Hepatocyte (in vitro differentiated cells): ENCODE measurements around the gene SRD5A3. TPM values are rescaled to one million over a fixed set of nuclear protein-coding genes. Genes with fewer than 3 reads are reported as not detected.
A peak's percentile ranks its signal among the peaks of the same experiment; 100 is the strongest.

Experiments used
- DNase-seq: peaks from one replicate; pipeline ENCODE4 v3.0.0-alpha.2; 2016; ENCODE audit warnings: low spot score
- H2AFZ ChIP-seq: fragments of 200-600 bp; sonication (generic); 2 replicates; pipeline ENCODE4 v1.6.0; 2016; ENCODE audit warnings: antibody characterized with exemption, mild to moderate bottlenecking
- H3K27ac ChIP-seq: fragments of 200-600 bp; sonication (generic); 2 replicates; pipeline ENCODE4 v1.5.1; 2016; ENCODE audit warnings: mild to moderate bottlenecking
- H3K27me3 ChIP-seq: fragments of 200-600 bp; sonication (generic); 2 replicates; pipeline ENCODE4 v1.6.1; 2016
- H3K36me3 ChIP-seq: fragments of 200-600 bp; sonication (generic); replicated peaks from 2 replicates; pipeline ENCODE4 v1.5.1; 2016; ENCODE audit warnings: low read depth; ENCODE audit not compliant: insufficient read depth
- H3K4me1 ChIP-seq: fragments of 200-600 bp; sonication (generic); 2 replicates; pipeline ENCODE4 v1.5.1; 2016; ENCODE audit warnings: mild to moderate bottlenecking, moderate library complexity; ENCODE audit not compliant: insufficient read depth
- H3K4me2 ChIP-seq: fragments of 200-600 bp; sonication (generic); 2 replicates; pipeline ENCODE4 v1.6.0; 2016
- H3K4me3 ChIP-seq: fragments of 200-600 bp; sonication (generic); 2 replicates; pipeline ENCODE4 v1.5.1; 2016; ENCODE audit warnings: mild to moderate bottlenecking
- H3K79me2 ChIP-seq: fragments of 200-600 bp; sonication (generic); 2 replicates; pipeline ENCODE4 v1.6.0; 2017; ENCODE audit warnings: mild to moderate bottlenecking
- H3K9me2 ChIP-seq: fragments of 200-600 bp; sonication (generic); replicated peaks from 2 replicates; pipeline ENCODE4 v1.6.0; 2017; ENCODE audit warnings: mild to moderate bottlenecking; ENCODE audit not compliant: insufficient read depth
- H3K9me3 ChIP-seq: fragments of 200-600 bp; sonication (generic); 2 replicates; pipeline ENCODE4 v1.5.1; 2016; ENCODE audit warnings: low read depth, mild to moderate bottlenecking
- H4K20me1 ChIP-seq: fragments of 200-600 bp; sonication (generic); 2 replicates; pipeline ENCODE4 v1.6.0; 2016; ENCODE audit warnings: mild to moderate bottlenecking; ENCODE audit not compliant: insufficient read depth, poor library complexity, severe bottlenecking
- EZH2 ChIP-seq: fragments of 200-600 bp; sonication (generic); IDR thresholded peaks from 2 replicates; pipeline ENCODE4 v1.6.1; 2016; ENCODE audit warnings: antibody characterized with exemption, mild to moderate bottlenecking, borderline replicate concordance
- EZH2phosphoT487 ChIP-seq: fragments of 200-600 bp; sonication (generic); IDR thresholded peaks from one replicate; pipeline ENCODE4 v1.6.1; 2018; ENCODE audit warnings: antibody characterized with exemption, mild to moderate bottlenecking, low read depth, moderate library complexity; ENCODE audit not compliant: unreplicated experiment, severe bottlenecking
- WGBS: methylation state at CpG from one replicate; pipeline ENCODE4 v1.1.6; 2016; ENCODE audit warnings: low lambda C conversion rate; ENCODE audit errors: missing lambda C conversion rate; 5-methylcytosine and 5-hydroxymethylcytosine counted together
- polyA plus RNA-seq: library from polyadenylated mRNA; unstranded; fragments of >200 nt; fragmentation: Nextera tagmentation; extraction: Ambion mirVana; gene quantifications from 2 replicates; pipeline ENCODE4 v1.2.1, GENCODE V29; 2016
- total RNA-seq: library from RNA; depleted of rRNA; stranded (reverse); fragments of >200 nt; gene quantifications from 2 replicates; pipeline ENCODE4 v1.2.3, GENCODE V29; 2014
- TF ChIP-seq, protein P1 (sequence below): fragments of 200-600 bp; sonication (generic); IDR thresholded peaks from 2 replicates; pipeline ENCODE4 v1.5.1; 2016; ENCODE audit warnings: antibody characterized with exemption, mild to moderate bottlenecking; ENCODE audit not compliant: poor library complexity

The SRD5A3 gene
- total and polyA plus RNA-seq, 2 experiments from 2014 or later: 37.5 to 64.3 TPM

DNA sequence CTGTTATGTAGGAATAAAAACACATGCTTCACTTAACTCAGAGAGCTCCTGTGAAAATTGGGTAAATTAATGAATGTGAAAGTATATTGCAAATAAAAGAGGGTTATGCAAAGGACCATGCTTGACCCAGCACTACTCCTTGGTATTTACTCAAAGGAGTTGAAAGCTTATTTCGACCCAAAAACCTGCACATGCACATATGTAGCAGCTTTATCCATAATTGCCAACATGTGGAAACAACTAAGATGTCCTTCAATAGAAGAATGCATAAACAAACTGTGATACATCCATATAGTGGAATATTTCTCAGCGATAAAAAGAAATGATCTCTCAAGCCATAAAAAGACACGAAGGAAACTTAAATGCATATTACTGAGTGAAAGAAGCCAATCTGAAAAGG, 41.7 kb upstream of the SRD5A3 start:
- H3K36me3 ChIP-seq: no peaks in the 10 kb centered on the region
- peak overlapping the region; percentile 30 for H3K27ac ChIP-seq
- no peaks in the 10 kb centered on the region for H3K27me3 ChIP-seq
- no peaks in the 10 kb centered on the region for H4K20me1 ChIP-seq
- no peaks in the 10 kb centered on the region for H3K9me3 ChIP-seq
- no peak overlapping the region for H2AFZ ChIP-seq
- no peaks in the 10 kb centered on the region for H3K4me1 ChIP-seq
- WGBS: 72% methylated on average over 3 of the region's 3 CpGs
- H3K9me2 ChIP-seq: no peaks in the 10 kb centered on the region
- no peak for DNase-seq
- no peak overlapping the region for H3K4me3 ChIP-seq
- TF ChIP-seq EZH2: no peak
- TF ChIP-seq, protein P1, sequence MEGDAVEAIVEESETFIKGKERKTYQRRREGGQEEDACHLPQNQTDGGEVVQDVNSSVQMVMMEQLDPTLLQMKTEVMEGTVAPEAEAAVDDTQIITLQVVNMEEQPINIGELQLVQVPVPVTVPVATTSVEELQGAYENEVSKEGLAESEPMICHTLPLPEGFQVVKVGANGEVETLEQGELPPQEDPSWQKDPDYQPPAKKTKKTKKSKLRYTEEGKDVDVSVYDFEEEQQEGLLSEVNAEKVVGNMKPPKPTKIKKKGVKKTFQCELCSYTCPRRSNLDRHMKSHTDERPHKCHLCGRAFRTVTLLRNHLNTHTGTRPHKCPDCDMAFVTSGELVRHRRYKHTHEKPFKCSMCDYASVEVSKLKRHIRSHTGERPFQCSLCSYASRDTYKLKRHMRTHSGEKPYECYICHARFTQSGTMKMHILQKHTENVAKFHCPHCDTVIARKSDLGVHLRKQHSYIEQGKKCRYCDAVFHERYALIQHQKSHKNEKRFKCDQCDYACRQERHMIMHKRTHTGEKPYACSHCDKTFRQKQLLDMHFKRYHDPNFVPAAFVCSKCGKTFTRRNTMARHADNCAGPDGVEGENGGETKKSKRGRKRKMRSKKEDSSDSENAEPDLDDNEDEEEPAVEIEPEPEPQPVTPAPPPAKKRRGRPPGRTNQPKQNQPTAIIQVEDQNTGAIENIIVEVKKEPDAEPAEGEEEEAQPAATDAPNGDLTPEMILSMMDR: no peak
- no peak for TF ChIP-seq EZH2phosphoT487
- H3K4me2 ChIP-seq: no peak overlapping the region
- H3K79me2 ChIP-seq: no peaks in the 10 kb centered on the region

DNA sequence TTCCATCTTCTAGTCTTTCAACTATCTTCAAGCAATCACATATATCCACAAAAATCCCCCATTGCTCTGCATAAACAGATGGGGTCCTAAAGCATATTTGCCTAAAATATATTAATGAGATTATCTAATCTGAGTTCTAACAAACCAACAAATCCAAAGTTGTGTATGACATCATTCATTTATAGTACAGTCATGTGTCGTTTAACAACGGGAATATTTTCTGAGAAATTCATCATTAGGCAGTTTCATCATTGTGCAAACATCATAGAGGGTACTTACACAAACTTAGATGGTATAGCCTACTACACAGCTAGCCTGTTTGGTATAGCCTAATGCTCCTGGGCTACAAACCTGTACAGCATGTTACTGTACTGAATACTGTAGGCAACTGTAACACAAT, 38.0 kb upstream of the SRD5A3 start:
- Histone ChIP-seq H3K36me3 (no peaks in the 10 kb centered on the region), H3K9me3 (no peaks in the 10 kb centered on the region), H3K4me2 (no peak overlapping the region), H2AFZ (no peak overlapping the region), H3K27ac (no peak overlapping the region), H3K4me3 (no peak overlapping the region), H3K27me3 (no peaks in the 10 kb centered on the region), H4K20me1 (no peaks in the 10 kb centered on the region), H3K4me1 (no peaks in the 10 kb centered on the region), H3K9me2 (no peaks in the 10 kb centered on the region), H3K79me2 (no peaks in the 10 kb centered on the region)
- DNase-seq: no peak
- TF ChIP-seq EZH2phosphoT487 (no peak), EZH2 (no peak)
- 98% methylated on average over 2 of the region's 2 CpGs for WGBS

DNA sequence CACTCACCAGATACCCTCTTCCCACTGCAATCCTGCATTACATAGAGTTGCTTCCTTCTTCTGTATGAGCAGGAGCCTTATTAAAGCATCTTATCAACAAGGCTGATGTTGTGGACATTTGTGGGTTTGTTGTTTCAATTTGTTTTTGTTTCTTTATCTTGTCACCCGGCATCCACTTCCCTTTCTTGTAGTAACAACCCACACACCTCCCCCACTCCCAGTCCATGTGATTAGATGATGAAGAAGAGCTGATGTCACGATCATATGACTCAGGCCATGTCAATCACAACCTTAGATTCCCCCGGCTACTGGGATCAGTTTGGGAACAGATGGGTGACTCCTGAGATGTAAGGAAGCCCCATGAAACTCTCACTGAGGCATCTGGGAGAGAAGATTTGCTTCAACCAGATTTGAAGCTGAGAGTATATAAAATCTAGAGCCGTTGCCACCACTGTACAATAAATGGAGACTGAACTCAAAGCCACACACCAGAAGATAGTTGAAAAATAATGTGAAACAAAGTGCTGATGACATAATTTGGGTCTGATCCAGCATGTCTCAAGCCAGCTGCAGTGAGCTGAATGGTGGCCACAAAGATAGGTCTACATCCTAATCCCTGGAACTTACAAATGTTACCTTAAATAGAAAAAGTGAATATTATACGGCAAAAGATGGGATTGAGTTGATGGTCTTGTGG, 34.1 kb upstream of the SRD5A3 start:
- Histone ChIP-seq H3K9me3 (no peaks in the 10 kb centered on the region), H3K4me1 (peaks cover 3% of the 10 kb centered on the region), H3K4me3 (no peak overlapping the region), H3K36me3 (no peaks in the 10 kb centered on the region), H4K20me1 (no peaks in the 10 kb centered on the region), H3K27me3 (no peaks in the 10 kb centered on the region), H3K4me2 (no peak overlapping the region), H2AFZ (no peak overlapping the region), H3K9me2 (no peaks in the 10 kb centered on the region), H3K27ac (no peak overlapping the region), H3K79me2 (no peaks in the 10 kb centered on the region)
- TF ChIP-seq EZH2phosphoT487 (no peak), EZH2 (no peak)
- TF ChIP-seq, protein P1: no peak
- no peak for DNase-seq
- 87% methylated on average over 5 of the region's 5 CpGs for WGBS

DNA sequence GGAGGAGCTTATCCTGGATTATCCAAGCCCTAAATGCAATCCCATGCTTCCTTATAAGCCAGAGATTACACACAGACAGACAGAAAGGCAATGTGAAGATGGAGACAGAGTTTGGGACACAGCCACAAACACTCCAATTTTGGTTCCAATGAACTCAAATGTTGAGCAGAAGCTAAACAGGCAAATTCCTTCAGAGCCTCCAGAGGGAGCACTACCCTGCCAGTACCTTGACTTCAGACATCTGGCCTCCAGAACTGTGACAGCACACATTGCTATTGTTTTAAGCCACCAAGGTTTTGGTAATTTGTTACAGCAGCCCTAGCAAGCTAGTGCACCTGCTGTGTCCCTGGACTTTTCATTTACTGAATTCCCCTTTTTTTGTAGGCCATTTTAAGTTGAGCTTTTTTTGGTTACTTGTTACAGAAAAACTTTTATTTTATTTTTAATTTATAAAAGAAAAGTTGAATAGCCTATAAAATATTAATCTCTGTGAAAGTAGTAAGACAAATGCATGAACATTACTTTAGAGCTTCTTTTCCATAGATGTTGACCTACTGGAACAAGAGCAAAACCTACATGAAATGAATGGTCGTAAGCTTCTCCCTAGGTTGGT, 33.4 kb upstream of the SRD5A3 start:
- Histone ChIP-seq H3K36me3 (no peaks in the 10 kb centered on the region), H3K79me2 (no peaks in the 10 kb centered on the region), H3K4me3 (no peak overlapping the region), H3K4me2 (no peak overlapping the region), H3K9me2 (no peaks in the 10 kb centered on the region), H3K4me1 (peaks cover 3% of the 10 kb centered on the region), H3K27ac (no peak overlapping the region), H3K9me3 (no peaks in the 10 kb centered on the region), H3K27me3 (no peaks in the 10 kb centered on the region), H4K20me1 (no peaks in the 10 kb centered on the region), H2AFZ (no peak overlapping the region)
- TF ChIP-seq EZH2phosphoT487: no peak
- TF ChIP-seq, protein P1: peak; percentile 55
- TF ChIP-seq EZH2: no peak
- WGBS: 93% methylated on average over 1 of the region's 1 CpG
- DNase-seq: peak; percentile 54
